HG03432 (cell line): ENCODE measurements around the gene PDCD7.

ENCODE experiments used
- ATAC-seq: cut with Tn5 transposase; IDR thresholded peaks from one replicate; pipeline ENCODE4 v1.9.1; 2021; ENCODE audit warnings: mild to moderate bottlenecking, moderate library complexity; ENCODE audit not compliant: unreplicated experiment

PDCD7 gene

DNA sequence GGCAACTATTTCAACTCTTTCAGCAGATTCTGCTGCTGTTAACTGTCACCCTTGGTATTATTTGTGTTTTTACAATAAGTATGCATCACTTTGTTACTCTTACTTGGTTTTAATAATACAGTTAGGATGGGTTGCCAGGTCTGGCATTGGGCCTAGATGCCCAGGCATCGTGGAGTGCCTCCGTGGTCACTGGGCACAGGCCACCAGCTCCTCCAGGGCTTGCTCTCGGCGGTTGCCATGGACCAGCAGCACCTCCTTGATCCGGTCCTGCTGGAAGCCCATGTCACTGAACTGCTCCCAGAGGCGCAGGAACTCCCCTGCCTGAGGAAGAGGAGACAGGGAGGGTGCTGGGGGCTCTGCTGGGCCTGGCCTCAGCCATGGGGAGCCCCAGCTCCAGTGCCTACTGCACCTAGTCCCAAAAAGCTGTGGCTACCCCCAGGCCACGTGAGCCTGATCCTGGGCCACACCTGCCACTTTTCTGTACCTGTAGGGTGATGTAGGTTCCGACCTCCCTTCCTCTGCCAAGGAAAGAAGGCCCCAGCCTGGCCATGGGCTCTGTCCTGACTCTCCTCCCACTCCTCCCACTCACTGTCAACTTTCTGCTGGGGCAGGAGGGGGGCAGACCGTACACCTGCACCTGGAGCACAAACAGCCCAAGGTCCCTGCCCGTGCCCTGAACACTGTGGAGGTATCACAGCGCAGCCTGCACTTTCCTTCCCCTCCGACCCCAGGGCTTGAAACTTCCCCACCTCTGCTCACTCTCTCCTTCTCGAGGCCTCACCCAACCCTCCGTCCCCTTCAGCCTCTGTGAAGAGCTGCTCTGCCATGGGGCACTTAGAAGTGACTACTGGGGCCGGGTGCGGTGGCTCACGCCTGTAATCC is 40.5 kb downstream of the PDCD7 start:
- no peak for ATAC-seq

GRCh38 chr15:65091946-65092770 is 41.5 kb downstream of the PDCD7 start:
- ATAC-seq: no peak

DNA sequence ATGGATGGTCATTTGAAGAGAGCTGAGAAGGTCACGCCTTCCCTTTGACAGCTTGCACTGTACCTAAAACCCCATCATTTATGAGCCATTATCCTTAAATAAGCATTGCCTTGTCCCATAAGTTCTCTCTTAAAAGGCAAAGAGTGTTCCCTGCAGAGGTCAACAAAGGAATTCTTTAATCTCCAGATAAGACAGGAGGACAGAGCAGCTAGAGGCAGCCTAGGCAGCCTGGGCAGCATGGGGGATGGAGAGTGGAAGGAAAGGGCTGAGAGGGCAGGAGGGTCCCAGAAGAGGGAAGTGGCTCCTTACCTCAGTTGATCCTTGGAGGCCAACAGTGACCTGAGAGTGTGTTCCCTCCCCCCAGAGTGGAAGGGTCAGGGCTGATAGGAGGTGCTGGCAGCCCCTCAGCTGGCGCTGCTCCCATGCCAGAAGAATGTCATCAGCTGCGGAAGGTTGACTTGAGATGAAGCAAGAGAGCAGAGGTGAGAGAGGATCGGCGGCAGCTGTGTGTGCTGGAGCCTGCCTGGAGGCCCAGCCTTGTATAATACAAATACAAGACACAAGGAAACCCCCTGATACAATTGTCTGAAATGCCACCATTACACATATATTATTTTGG is 44.3 kb downstream of the PDCD7 start:
- no peak for ATAC-seq

- ATAC-seq: no peak
These were observed 45.0 kb downstream of the PDCD7 start for GRCh38 chr15:65088643-65089021.

DNA sequence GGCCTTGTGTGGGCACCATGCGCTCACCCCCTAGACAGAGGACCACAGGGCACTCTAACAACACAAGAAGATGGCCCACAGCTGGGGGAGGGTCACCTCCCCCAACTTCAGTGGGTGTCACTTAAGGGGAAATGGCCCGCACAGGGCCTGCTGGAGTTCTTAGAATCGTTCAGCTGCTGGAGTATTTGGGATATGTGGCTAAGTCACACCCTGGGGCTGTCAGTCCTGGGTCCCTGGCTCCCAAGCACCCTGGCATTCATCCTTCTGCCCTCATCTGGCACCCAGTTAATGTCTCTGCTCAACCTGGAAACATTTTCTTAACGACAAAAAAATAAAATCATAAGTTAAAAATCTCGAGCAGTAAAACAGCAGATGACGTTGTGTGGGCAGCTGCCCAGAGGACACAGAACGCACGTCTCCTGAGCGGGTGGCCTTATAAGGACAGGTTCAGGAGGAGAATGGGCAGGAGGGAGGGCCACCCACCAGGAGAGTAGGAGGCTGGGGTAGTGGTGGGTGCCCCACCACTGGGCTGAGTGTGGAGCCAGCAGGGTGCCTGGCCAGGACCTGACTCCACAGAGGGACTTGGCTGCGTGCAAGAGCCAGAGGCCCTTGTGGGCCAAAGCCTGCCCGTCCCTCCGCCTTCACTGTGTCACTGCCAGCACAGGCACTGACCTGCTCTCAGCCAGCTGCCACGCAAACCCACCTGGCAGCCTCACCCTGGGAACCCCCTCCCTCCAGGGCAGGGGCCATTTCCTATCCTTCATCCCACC is 45.5 kb downstream of the PDCD7 start:
- ATAC-seq: no peak

- no peak for ATAC-seq
These were observed 46.2 kb downstream of the PDCD7 start for GRCh38 chr15:65087411-65087810.

DNA sequence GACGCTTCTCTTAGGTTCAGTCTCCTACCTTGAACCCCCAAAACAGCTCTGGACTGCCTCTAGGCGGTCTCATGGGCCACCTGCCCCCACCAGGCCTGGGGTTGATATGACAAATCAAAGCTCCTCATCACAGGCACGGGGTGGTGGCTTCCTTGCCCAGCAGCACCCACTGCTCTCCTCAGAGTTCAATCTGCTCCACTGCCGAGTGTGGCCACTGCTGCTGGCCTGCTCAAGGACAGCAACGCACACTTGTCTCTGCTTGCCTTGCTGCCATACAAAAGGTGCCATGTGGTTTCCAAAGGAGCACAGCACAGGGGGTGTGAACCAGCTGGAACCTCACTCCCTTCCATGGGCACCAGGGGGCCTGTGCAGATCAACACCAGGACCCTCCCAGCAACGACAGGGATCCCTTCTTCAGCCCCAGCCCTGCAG is 46.9 kb downstream of the PDCD7 start:
- no peak for ATAC-seq

DNA sequence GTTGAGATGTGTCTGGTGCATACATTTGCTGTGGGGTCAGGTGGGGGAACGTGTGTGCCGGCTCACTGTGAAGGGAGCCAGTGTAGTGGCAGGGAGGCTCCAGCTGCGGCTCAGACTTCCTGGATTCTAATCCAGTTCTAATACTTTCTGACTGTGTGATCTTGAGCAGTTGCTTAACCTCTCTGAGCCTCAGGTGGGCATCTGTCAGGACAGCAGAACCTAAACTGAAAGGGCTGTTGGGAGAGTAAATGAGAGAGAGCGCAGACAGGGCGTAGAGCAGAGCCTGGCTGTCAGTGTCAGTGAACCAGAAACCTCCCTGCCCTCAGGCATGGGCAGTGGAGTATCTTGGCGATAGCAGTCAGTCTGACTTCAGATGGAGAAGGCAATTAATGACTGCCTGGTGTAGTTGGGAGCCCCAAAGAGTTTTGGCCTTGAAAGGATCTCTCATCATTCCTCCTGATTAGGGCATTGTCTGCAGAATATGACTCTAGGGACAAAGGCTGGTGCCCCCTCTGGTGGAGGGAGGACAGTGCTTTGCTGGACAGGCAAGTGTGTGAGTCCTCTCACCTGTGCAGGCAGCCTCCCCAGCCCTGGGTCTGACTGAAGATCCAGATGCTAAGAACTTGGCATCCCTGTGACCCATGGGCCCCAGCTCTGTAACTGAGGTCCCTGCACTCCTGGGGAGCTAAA is 47.5 kb downstream of the PDCD7 start:
- ATAC-seq: no peak

DNA sequence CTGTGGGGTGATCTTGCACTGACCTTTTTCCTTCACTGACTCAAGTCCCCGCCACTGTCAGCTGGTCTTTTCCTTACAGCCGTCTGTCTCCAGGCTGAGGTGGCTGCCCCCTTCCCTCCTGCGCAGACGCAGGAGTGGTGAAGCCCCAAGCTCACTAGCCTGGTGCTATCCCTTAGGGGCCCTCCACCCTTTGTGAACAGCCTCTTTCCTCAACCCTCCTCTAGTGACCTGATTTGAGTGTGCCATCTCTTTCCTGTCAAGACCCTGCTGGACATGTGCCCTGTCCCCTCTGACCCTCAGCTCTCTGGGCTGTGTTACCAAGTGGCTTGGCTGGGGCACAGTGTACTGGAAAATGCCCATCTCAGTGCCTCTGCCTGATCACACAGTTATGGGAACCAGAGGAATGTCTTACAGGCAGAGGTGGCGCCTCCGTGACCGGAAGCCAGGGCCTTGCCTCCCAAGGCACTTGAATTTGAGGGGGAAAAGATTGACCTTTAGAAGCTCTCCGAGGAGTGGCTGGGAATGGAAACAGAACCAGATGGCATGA is 48.3 kb downstream of the PDCD7 start:
- ATAC-seq: no peak

DNA sequence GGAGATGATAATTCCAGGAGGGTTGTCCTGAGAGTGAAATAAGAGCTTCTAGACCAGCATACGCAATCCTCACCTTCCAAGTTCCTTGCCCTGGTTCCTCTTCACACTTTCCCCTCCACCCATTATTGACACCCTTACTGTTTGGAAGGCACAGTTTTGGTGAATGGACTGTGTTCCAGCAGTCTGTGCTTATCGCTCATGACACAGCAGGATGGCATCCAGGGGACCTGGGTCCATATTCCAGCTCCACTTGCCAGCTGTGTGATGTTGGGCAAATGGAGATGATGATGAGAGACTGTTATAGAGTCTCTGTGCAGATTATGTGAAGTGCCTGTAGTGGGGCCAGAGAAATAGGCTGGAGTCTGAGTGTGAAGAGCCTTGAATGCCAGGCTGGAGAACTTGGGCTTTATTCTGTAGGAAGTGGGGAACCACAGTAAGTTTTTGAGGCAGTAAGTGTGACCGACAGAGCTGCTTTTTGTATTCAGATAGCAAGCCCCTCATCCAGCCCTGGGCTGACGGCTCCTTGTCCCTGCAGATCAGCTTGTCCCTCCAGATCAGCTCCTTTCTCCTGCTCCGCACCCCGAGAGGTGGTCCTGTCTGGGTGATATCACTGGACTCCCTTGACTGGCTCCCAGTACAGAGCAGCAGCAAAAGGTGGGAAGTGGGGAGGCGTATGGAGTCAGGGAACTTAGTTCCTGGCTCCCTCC is 49.0 kb downstream of the PDCD7 start:
- ATAC-seq: no peak

GRCh38 chr15:65083262-65083701 is 50.3 kb downstream of the PDCD7 start:
- ATAC-seq: no peak

DNA sequence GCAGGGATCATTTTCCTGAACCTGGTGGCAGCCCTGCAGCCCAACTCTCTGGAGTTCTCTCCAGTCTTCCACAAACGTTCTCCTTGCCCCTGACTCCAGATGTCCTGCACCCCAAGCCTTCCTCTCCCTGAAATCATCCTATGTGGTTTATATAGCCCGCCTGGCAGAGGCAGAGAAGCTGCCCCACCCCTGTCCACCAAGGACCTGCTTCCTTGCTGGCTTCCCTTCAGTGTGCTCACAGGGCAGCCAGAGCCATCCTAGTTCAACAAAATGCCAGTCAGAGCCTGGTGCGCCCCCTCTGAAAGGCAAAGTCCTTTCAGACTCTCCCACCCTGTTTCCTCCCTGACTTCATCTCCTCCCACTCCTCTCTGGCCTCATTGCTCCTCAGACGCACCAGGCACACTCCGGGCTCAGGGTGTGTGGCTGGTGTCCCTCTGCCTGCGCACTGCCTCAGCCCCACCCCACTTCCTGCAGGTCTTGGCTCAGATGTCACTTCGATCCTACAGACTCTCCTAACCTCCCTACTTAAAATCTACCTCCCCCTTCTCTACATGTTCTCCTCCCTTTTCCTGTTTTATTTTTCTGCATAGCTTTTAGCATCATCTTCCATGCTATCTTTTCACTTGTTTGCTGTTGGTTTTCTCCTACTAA is 51.2 kb downstream of the PDCD7 start:
- no peak for ATAC-seq

- no peak for ATAC-seq
These were observed 51.9 kb downstream of the PDCD7 start for GRCh38 chr15:65081758-65082157.

DNA sequence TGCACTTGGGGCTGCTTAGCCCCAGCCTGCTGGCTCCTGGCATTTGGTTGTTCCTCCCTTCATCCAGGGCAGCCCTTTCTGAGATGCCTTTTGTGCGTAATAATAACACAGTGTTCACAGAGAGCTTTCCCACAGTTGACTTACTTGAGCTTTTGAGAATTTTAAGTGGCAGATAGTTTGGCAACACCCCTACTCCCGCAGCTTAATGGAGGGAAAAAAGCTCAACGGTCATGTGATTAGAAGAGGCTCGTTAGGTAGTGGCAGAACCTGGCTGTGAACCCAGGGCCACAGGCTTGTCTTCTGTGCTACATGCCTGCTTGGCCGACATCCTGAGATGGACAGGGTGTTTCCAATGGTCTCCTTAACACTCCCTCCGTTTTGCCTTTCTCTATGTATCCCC is 52.3 kb downstream of the PDCD7 start:
- ATAC-seq: no peak

DNA sequence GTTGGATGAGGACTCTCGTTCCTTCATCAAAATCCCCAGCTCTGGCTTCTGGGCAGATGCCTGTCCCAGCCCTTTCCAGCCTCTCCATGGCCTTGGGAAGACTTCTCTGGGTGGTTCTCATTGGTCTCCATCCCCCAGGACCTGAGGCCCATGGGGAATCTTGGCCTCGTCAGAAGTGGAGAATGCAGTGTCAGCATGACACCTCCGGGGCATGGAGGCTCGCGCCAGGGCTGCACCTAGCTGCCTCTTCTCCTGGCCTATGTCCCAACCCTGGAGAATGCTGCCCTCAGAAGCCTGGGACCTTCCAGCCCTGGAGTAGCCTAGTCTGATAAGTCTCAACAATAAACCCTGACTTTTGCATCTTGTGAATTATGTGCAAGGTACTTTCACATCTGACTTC is 54.0 kb downstream of the PDCD7 start:
- ATAC-seq: no peak

DNA sequence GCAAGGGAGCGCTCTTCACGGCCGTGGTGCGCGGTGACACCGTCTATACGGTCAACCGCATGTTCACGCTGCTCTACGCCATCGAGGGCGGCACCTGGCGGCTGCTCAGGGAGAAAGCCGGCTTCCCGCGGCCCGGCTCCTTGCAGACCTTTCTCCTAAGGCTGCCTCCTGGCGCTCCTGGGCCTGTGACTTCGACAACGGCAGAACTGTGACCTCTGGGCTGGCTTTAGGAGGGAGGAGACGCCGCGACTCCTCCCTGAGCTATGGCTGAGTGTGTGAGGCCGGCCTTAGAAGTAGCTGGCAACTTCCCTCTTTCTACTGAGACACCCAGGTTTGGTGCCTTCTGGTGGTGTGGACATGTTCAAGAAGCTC is 55.6 kb downstream of the PDCD7 start:
- ATAC-seq: no peak

DNA sequence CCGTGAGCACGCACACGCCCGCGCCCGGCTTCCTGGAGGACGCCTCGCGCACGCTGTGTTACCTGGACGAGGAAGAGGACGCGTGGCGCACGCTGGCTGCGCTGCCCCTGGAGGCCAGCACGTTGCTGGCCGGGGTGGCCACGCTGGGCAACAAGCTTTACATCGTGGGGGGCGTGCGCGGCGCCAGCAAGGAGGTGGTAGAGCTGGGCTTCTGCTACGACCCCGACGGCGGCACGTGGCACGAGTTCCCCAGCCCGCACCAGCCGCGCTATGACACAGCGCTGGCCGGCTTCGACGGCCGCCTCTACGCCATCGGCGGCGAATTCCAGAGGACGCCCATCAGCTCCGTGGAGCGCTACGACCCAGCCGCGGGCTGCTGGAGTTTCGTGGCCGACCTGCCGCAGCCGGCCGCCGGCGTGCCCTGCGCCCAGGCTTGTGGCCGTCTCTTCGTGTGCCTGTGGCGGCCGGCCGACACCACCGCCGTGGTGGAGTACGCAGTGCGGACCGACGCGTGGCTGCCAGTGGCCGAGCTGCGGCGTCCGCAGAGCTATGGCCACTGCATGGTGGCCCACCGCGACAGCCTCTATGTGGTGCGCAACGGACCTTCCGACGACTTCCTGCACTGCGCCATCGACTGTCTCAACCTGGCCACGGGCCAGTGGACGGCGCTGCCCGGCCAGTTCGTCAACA is 56.2 kb downstream of the PDCD7 start:
- ATAC-seq: no peak
